Measurements from ENCODE around the gene DISP2. TPM values are rescaled to one million over a fixed set of nuclear protein-coding genes. Genes with fewer than 3 reads are reported as not detected.
A peak's percentile ranks its signal among the peaks of the same experiment; 100 is the strongest.

DISP2 gene
- total RNA-seq, 1 donor from 2014 or later = 3.7 TPM

DNA sequence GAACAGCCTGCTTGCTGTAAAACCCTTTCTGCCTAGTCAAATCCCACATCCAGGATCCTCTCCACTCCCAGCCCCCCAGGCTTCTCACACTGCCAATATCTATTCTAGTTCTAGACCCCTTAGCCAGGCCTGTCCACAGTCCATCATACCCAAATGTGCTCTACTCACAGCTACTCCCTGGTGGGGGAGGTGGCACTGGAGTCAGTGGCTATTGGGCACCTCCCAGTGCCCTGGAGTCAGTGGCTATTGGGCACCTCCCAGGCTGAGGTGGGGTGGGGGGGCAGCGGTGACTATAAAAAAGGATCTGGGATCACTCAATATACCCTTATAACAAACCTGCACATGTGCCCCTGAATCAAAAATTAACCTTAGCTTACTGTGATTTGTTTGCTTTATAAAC is 773 bp upstream of the DISP2 start:
- Mint-ChIP-seq H3K4me3 (ENCODE audit: unreplicated experiment) (peak overlapping the region; percentile 40), H3K9me3 (ENCODE audit: unreplicated experiment) (no peaks in the 10 kb centered on the region), H3K27me3 (ENCODE audit: low read depth, unreplicated experiment) (peaks cover 50% of the 10 kb centered on the region), H3K36me3 (ENCODE audit: low read depth, unreplicated experiment) (no peaks in the 10 kb centered on the region), H3K4me1 (ENCODE audit: low read depth, unreplicated experiment) (peaks cover 11% of the 10 kb centered on the region), H3K27ac (ENCODE audit: unreplicated experiment) (no peak overlapping the region)
- no peak overlapping the region for H2AFZ ChIP-seq (ENCODE audit: low read depth, low read length)
- H3K9ac ChIP-seq (ENCODE audit: low read length) = no peak overlapping the region
- H3K4me1 ChIP-seq (ENCODE audit: insufficient read depth, low read length) = peaks cover 14% of the 10 kb centered on the region
- H3K4me2 ChIP-seq (ENCODE audit: low read length) = peak overlapping the region; percentile 91
- no peaks in the 10 kb centered on the region for H3K79me2 ChIP-seq (ENCODE audit: insufficient read depth, low read length)
- TF ChIP-seq EZH2 (IDR thresholded peaks at IDR 0.05; ENCODE audit: insufficient read depth, low read length) = no peak
- TF ChIP-seq, protein P1, sequence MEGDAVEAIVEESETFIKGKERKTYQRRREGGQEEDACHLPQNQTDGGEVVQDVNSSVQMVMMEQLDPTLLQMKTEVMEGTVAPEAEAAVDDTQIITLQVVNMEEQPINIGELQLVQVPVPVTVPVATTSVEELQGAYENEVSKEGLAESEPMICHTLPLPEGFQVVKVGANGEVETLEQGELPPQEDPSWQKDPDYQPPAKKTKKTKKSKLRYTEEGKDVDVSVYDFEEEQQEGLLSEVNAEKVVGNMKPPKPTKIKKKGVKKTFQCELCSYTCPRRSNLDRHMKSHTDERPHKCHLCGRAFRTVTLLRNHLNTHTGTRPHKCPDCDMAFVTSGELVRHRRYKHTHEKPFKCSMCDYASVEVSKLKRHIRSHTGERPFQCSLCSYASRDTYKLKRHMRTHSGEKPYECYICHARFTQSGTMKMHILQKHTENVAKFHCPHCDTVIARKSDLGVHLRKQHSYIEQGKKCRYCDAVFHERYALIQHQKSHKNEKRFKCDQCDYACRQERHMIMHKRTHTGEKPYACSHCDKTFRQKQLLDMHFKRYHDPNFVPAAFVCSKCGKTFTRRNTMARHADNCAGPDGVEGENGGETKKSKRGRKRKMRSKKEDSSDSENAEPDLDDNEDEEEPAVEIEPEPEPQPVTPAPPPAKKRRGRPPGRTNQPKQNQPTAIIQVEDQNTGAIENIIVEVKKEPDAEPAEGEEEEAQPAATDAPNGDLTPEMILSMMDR (IDR thresholded peaks at IDR 0.05; ENCODE audit: insufficient read depth, low read depth, low read length) = no peak
- H3K27ac ChIP-seq (ENCODE audit: low read depth, low read length) = no peak overlapping the region
- no peaks in the 10 kb centered on the region for H3K9me3 ChIP-seq (ENCODE audit: insufficient read depth, low read depth, low read length)
- no peak overlapping the region for H3K4me3 ChIP-seq (ENCODE audit: insufficient read depth, low read depth, low read length)
- FAIRE-seq (no peak), DNase-seq (ENCODE audit: low read depth) (no peak)
- peaks cover 5% of the 10 kb centered on the region for H3K27me3 ChIP-seq (ENCODE audit: insufficient read depth, low read length)
- no peaks in the 10 kb centered on the region for H3K36me3 ChIP-seq (ENCODE audit: insufficient read depth, low read length)
- no peaks in the 10 kb centered on the region for H4K20me1 ChIP-seq (ENCODE audit: insufficient read depth, low read length)

DNA sequence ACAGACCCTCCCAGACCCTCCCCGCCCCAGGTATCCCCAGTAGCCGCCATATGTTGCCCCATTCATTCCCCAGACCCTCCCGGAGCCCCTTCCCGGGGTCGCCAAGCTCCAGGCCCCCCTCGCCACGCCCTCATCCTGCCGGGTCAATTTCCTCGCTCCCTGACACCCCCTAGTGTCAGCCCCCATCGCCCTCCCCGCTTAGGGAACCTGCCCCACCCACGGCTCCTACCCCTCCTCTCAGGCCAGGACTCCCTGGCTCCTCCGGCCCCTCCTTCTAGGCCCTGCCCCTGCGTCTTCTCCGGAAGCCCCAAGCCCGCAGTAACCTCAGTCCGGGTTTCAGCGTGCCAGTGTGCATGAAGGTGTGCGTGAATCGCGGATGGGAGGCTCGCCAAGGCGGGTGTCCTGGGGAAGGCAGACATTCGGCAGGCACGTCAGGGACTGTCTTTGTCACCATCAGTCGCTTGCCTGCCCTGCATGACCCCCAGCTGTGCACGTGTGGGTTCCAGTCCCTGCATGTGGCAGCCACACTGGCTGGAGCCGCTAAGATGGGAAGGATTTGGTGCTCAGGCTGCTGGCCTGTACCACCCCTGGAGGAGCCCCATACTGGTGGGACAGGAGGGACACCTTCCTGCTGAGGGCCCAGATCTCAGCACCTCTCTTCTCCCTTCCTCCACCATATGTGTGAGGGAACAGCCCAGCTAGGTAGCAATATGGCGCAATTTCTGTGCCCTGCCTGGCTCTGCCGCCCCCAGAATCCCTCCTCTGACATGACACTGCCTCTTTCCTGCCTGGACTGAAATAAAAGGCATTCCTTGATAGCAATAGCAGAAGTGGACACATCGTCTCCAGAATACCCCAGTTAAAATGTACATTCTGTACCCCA is 693 bp downstream of the DISP2 start:
- H3K4me1 Mint-ChIP-seq (ENCODE audit: low read depth, unreplicated experiment) = peaks cover 9% of the 10 kb centered on the region
- Histone ChIP-seq H3K36me3 (ENCODE audit: insufficient read depth, low read length) (no peaks in the 10 kb centered on the region), H2AFZ (ENCODE audit: low read depth, low read length) (peak overlapping the region; percentile 52), H3K79me2 (ENCODE audit: insufficient read depth, low read length) (no peaks in the 10 kb centered on the region), H4K20me1 (ENCODE audit: insufficient read depth, low read length) (no peaks in the 10 kb centered on the region), H3K27ac (ENCODE audit: low read depth, low read length) (no peak overlapping the region), H3K27me3 (ENCODE audit: insufficient read depth, low read length) (peaks cover 7% of the 10 kb centered on the region), H3K4me1 (ENCODE audit: insufficient read depth, low read length) (peaks cover 14% of the 10 kb centered on the region), H3K9ac (ENCODE audit: low read length) (no peak overlapping the region), H3K4me3 (ENCODE audit: insufficient read depth, low read depth, low read length) (peak overlapping the region; percentile 49), H3K9me3 (ENCODE audit: insufficient read depth, low read depth, low read length) (no peaks in the 10 kb centered on the region), H3K4me2 (ENCODE audit: low read length) (peak overlapping the region; percentile 91)
- no peak for DNase-seq (ENCODE audit: low read depth)
- no peak for TF ChIP-seq EZH2 (IDR thresholded peaks at IDR 0.05; ENCODE audit: insufficient read depth, low read length)
- TF ChIP-seq, protein P1 (IDR thresholded peaks at IDR 0.05; ENCODE audit: insufficient read depth, low read depth, low read length) = no peak
- no peak overlapping the region for H3K27ac Mint-ChIP-seq (ENCODE audit: unreplicated experiment)
- no peaks in the 10 kb centered on the region for H3K9me3 Mint-ChIP-seq (ENCODE audit: unreplicated experiment)
- H3K36me3 Mint-ChIP-seq (ENCODE audit: low read depth, unreplicated experiment) = no peaks in the 10 kb centered on the region
- H3K27me3 Mint-ChIP-seq (ENCODE audit: low read depth, unreplicated experiment) = peaks cover 52% of the 10 kb centered on the region
- H3K4me3 Mint-ChIP-seq (ENCODE audit: unreplicated experiment) = peak overlapping the region; percentile 77
- no peak for FAIRE-seq

DNA sequence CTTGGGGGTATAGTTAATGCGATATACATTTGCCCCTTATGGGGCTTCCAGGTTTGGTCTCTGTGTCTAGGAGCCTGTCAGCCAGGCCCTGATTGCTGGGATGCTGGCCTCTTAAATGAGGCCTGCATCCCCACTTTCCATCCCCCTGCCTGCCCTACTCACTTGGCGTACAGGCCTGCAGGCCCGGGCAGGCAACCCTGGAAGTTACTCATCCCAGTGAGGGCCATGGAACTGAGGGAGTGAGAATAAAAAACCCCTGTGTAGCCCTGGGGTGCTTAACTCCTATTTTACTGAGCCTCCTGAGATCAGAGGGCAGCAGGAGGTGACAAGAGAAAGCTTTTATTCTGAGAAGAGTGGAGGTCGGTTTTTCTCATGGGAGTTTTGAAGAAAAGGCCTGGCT is 2.0 kb downstream of the DISP2 start:
- H3K9ac ChIP-seq (ENCODE audit: low read length) = no peak overlapping the region
- no peaks in the 10 kb centered on the region for H3K4me1 Mint-ChIP-seq (ENCODE audit: low read depth, unreplicated experiment)
- DNase-seq (ENCODE audit: low read depth) (no peak), FAIRE-seq (no peak)
- H4K20me1 ChIP-seq (ENCODE audit: insufficient read depth, low read length) = no peaks in the 10 kb centered on the region
- no peak overlapping the region for H2AFZ ChIP-seq (ENCODE audit: low read depth, low read length)
- H3K9me3 Mint-ChIP-seq (ENCODE audit: unreplicated experiment) = no peaks in the 10 kb centered on the region
- peaks cover 57% of the 10 kb centered on the region for H3K27me3 Mint-ChIP-seq (ENCODE audit: low read depth, unreplicated experiment)
- no peaks in the 10 kb centered on the region for H3K36me3 Mint-ChIP-seq (ENCODE audit: low read depth, unreplicated experiment)
- peaks cover 4% of the 10 kb centered on the region for H3K4me1 ChIP-seq (ENCODE audit: insufficient read depth, low read length)
- TF ChIP-seq, protein P1 (IDR thresholded peaks at IDR 0.05; ENCODE audit: insufficient read depth, low read depth, low read length) = no peak
- no peak overlapping the region for H3K4me3 Mint-ChIP-seq (ENCODE audit: unreplicated experiment)
- H3K4me3 ChIP-seq (ENCODE audit: insufficient read depth, low read depth, low read length) = no peak overlapping the region
- no peak overlapping the region for H3K27ac Mint-ChIP-seq (ENCODE audit: unreplicated experiment)
- peaks cover 7% of the 10 kb centered on the region for H3K27me3 ChIP-seq (ENCODE audit: insufficient read depth, low read length)
- no peak overlapping the region for H3K27ac ChIP-seq (ENCODE audit: low read depth, low read length)
- H3K36me3 ChIP-seq (ENCODE audit: insufficient read depth, low read length) = no peaks in the 10 kb centered on the region
- no peak overlapping the region for H3K4me2 ChIP-seq (ENCODE audit: low read length)
- no peaks in the 10 kb centered on the region for H3K9me3 ChIP-seq (ENCODE audit: insufficient read depth, low read depth, low read length)
- H3K79me2 ChIP-seq (ENCODE audit: insufficient read depth, low read length) = no peaks in the 10 kb centered on the region
